GM19023 (cell line): ENCODE measurements around the gene DAB1.

ENCODE experiments used
- ATAC-seq: cut with Tn5 transposase; IDR thresholded peaks from one replicate; pipeline ENCODE4 v1.9.1; 2021; ENCODE audit warnings: mild to moderate bottlenecking, moderate library complexity; ENCODE audit not compliant: unreplicated experiment

The DAB1 gene

DNA sequence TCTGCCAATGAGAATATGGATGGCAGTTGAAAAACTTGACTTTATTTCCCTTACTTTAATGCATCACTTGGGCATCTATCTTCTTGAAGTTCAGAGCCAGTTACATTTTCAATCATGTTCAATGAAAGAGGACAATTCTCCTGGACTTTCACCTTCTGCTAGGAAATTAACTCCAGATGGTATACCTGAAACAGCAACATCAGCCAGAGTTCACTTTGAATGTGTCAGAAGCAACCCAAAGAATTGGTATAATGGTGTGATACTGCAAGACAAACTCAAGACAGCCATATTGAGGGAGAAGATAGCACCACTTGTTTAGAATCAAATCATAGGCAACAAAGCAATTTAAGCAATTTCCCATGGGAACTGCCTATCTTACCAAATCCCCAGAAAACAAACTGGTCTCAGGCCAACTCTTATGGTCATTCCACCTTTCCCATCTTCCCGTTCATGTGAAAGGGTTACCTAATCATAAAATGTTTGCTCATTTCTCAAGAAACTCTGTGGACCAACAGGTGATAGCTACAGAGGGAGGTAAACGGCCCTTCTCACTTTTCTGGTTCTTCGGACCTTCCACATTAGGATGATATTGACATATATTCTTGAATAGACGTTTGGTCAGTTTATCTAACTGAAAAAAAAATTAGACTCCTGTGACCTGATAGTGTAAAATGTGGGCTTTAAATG is 428.3 kb downstream of the DAB1 start:
- ATAC-seq: no peak

DNA sequence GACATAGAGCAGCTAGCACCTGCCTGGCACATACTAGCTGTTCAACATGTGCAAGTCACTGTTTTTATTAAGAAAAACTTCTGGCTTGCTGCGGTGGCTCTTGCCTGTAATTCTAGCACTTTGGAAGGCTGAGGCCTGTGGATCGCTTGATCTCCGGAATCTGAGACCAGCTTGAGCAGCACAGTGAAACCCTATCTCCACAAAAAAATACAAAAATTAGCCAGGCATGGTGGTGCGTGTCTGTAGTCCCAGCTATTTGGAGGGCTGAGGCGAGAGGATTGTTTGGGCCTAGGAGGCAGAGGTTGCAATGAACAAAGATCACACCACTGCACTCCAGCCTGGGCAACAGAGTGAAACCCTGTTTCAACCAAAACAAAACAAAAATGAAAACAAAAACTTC is 430.4 kb downstream of the DAB1 start:
- no peak for ATAC-seq

DNA sequence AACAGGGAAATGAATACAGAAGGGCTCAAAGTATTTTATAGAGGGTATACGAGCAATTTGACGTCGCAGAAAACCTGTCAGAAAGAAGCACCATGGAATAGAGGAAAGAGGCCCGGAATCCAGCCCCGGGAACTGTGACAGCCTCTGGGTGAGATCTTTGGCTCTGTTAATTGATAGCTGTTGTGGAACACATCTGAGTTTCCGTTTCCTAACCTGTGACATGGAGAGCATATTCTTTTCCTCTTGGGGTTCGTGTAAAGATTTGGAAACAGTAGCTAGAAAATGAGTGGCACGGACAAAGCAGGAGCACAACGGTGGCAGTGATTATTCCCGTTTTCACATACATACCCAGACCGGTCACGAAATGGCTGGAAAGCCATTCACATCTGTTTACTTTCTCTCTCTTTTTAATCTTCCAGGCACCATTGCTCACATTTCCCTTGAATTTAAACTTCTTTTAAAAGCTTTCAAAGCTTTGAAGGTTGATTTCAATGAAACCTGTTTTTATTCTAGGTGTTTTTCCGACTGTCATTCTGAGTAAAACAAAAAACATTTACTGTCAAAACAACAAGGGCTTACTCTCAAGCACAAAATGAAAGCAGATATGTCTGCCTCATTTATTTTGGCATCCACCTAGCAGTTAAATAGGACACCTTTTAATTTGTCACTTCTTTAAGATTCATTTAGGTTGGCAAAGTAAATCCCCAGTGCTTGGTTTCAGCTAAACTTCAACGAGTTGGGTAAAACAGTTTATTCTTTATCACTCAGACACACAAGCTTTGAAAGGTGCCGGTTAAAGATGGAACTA is 431.3 kb downstream of the DAB1 start:
- ATAC-seq: no peak

DNA sequence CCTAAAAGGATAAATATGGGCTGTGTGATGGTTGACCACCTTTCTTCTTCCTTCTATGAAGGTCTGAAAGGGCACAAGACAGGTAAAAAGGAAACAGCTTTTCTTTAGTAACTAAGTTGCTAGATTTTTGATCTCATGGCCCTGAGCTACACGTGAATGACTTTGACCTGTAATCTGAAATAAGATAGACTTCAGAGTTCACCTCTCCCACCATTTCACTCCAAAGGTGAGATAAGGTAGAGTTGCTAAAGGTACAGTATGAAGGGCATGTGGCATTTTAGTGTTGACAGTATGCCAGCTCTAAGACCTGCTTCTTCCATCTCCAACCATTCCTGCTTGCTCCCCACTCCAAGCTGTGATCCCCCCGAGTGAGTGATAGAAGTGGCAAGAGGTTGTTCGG is 432.3 kb downstream of the DAB1 start:
- no peak for ATAC-seq

DNA sequence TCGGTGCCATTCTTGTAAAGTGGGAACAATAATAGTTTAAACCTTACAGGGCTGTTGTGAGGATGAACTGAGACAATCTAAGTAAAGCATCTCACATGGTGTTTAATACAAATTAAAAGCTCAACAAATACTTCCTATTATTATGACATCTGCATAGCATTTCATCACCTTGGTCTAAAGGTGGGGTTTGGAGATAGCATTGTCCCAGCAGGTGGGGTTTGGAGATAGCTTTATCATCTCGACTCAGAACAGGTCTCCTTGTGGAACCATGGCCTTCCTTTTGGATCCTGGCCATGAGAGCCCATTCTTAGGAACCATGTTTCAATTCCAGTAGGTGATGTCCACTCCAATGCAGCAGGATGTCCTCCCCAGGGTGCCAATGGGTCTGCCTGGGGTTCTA is 437.5 kb downstream of the DAB1 start:
- ATAC-seq: no peak

DNA sequence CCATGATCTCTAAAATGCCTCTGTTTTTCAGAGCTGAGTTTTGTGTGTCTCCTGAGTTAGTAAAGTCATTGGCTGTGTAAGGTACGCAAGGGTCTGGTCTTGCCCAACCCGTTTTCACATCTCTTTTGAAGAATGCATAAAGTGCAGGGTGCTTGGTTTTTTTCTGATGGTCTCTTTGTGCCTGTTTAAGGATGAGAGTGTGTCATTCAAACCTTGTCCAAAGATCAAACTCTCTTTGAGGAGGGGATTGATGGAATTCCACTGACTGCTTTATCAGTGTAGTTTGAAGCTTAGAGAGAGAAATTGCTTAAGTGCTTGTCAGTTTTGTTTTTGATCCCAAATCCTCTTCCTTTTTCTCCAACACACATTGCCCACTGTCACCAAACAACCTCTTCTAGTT is 438.0 kb downstream of the DAB1 start:
- no peak for ATAC-seq

DNA sequence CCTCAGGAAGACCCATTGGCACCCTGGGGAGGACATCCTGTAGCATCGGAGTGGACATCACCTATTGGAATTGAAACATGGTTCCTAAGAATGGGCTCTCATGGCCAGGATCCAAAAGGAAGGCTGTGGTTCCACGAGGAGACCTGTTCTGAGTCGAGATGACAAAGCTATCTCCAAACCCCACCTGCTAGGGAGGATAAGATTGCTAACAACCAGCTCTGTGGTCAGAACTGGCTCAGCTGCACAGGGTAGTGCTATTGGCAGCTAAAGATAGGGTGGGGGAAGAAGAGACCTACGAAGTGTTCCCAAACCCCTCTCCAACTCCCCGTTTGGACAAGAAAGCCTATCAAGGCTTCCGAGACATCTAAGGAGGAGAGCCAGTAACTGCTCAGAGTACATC is 440.4 kb downstream of the DAB1 start:
- no peak for ATAC-seq

DNA sequence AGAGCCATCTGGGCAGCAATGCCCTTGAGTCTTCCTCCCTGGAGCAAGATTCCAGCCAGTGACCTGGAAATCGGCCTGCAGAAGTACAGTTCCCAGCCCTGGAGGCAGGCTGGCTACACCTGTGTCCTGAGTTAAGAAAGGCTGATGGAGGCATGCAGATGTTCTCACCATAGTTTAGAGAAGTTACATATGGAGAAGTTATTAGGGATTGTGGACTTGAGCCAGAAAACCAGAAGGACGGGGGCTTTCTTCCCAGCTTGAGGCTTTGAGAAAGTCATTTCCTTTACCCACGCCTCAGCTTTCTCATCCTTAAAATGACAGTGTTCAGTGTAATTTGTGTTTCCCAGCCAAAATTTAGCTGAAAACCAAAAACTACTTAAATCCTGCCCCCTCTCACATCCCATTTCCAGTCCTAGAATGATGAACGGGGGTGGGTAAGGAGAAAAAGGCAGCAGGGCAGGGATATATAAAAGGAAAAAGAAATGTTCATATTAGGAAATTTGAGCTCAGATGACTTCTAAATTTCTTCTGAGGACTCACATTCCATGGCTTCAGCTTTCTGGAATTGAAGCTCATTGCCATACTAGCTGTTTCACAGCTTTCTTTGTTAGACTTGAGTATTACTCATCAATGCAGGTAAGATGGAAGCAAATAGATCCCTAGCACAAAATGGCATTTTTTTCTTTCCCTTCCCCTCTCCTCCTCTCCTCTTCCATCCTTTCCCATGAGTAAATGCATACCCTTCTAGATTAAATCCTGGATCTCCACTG is 443.7 kb downstream of the DAB1 start:
- ATAC-seq: no peak

DNA sequence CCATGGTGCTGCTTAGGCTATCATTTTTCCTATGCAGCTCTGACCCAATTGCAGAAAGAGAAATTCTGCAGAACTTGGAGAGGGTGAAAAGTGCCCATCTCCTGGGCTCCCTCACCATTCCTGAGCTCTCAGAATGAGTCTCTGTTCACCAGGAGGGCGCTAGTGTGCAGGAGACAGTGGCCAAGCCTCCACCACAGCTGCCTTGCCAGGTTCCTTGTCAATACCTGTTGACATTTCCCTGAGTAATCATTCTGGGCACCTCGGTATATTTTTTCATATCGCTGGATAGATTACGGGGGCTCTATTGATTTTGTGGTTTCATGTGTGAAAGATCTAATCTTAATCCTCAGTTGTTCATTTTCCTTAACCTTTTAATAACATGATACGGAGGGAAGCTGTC is 445.0 kb downstream of the DAB1 start:
- no peak for ATAC-seq

DNA sequence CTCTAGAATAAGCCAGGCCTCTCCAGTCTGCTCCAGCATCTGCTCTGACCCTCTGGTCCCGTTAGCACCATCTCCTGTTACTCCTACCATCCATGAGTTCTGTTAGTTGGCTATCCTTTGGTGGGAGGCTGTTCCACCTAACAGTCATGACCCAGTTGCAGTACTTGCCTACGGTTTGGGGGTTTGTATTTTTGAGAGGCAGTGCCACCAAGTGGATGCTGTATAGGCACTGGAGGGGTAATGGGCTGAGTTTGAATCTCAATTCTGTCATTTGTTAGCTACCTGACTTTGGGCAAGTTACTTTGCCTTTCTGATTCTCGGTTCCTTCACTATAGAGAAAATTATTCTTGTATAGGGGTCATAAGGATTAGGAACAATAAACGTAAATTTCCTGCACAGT is 445.9 kb downstream of the DAB1 start:
- no peak for ATAC-seq

DNA sequence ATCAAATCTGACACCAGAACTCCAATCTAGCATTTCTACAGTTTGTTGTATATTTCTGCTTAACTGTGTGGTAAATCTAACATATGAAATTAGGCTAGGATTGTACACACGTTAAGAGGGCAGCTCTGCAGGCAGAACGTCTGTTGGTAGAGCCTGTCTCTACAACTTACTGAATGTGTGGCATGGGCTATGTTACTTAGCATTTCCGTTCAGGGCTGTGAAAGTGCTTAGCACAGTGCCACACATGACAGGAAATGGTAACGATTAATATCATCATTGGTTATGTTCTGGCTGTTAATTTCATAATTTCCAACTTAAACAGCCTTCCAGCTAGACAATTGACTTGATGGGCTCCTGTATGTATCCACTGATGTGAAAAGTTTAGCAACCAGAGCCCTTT is 448.4 kb downstream of the DAB1 start:
- no peak for ATAC-seq

DNA sequence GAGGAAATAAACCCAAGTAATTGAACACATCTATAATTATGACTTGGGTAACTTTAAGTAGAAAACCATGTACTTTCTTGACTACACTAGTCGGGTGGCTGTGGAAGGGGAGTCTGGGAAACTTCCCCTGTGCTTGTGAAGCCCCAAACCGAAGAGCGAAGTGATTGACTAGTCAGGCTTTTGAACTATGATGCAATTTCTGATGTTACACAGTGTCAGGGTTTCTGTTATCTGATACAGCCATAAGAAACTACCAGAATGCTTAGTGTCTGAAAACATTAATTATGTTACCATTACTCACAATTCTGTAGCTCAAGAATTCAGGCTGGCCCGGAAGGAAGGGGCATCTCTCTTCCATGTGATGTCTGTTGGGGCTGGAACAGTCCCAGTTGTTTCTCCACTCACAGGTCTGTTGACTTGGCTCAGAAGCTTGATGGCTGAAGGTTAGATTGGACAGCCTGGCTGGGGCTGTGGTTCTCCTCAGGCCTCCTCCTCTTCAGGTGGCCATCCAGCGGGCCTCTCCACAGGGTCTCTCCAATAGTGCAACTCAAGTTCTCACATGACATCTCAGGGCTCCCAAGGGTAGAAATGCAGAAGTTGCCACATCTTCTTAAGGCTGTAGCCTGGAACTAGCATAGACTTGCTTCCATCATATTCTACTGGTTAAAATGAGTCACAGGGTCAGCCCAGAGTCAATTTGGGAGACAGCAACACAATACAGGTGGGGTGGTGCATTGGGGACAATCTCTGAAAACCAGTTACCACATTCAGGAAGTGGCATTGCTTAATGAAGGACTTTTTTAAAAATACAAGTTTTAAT is 449.7 kb downstream of the DAB1 start:
- no peak for ATAC-seq

DNA sequence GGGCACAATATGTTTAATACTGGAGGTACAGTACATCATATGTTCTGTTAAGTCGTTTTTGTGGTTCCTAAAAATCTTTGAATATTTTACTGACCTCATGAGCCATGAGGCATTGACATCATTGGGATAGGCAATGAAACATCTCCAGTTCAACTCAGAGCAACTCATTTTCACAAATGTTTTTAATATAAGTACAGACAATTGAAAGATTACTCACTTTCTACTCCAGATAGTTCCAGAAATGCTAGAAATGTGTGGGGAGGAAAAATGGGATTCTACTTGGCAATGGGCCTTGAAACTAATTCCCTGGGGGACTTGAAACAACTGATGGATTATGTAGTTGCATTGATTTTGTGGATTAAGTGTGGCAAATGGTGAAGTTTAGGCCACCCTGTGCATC is 450.9 kb downstream of the DAB1 start:
- no peak for ATAC-seq

DNA sequence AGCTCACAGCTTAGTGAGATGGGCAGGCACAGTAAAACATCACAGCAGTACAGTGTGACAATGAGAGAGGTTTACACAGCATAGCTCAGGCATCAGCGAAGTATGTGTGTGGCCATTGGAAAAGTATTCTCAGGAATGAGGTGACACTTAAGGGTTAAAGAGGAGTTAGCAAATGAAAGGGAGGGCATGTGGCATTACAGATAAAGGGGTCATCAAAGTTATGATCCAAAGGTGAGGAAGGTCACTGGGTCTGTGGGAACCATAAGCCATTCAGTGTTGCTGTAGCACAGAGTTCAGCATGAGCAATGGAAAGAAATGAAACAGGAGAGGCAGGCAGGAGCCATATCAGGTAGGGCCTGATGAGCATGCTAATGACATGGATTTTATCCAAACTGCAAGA is 453.6 kb downstream of the DAB1 start:
- ATAC-seq: no peak

DNA sequence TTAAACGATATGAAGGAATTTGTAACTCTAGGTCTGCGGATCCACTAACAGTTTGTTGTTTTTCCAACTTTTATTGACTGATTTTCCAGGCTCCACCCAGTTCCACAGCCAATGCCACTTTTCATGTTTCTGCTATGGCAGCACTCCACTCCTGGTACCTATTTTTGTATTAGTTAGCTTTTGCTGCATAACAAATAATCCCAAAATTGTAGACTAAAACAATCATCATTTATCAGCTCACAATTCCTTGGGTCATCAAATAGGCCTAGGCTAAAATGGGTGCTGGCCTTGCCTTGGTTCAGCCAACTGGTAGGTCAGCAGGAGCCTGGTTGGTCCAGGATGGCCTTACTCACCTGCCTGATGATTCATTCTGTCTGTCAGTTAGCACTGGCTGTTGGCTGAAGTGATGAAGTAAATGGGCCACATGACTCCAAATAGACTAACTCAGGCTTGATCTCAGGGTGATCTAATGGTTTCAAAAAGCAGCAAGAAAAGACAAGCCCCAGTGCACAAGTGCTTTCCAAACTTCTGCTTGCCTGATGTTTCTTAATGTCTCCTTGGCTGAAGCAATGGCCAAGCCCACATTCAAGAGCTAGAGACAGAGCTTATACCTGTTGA is 454.9 kb downstream of the DAB1 start:
- ATAC-seq: no peak

DNA sequence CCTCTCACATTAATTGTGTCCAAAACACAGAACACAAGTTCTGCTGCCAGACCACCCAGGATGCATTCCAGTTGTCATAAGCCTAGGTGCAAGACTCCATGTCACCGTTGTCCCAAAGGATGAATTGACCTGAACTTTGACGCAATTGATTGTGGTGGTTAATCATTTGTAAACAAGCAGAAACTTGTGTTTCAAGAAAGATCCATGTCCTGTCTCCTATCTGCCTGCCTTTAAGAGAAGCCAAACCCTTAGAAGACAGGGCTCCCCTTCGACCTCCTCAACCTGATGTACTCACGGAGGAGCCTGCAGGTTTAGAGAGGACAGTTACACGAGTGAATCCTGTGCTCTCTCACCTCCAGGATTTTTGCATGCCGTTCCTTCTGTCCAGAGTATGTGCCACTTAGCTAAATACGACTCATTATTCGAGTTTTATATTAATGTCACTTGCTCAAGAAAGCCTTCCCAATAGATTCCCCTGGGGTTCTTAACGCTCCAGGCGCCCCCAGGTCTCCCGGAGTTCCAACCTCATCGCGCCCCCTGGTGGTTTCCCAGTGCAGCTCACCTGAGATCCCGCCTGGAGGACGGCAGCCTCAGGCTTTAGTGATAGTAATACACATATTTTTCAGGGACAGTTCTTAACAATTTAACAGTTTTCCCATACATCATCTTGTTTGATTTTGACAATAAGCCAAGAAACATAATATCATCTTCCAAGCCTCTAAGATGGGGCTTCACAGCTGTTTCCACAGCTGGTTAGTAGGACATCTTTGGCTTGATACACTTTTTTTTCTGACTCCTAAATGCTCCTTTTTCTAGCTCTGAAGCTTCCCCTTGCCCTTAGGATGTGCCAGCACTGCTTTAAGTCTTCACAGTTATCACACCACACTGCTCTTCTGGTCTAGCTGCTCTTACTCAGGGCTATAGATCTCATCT is 455.7 kb downstream of the DAB1 start:
- no peak for ATAC-seq

DNA sequence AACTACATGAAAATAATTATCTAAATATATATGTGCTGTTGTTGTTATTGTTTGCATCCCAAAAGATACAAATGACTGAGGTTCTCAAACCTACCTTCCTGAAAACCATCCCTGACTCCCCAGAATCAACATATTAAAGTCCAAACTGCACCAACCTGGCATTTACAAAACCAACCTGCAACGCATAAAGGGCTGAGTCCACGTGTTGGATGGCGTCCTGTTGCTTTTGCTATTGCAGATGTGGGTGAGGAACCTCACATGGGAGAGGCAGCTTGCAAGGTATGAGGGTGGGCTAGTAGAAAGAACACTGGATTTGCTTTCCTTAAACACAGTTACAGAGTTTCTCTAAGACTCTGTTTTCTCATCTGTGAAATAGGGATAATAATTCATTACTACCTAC is 456.5 kb downstream of the DAB1 start:
- no peak for ATAC-seq

DNA sequence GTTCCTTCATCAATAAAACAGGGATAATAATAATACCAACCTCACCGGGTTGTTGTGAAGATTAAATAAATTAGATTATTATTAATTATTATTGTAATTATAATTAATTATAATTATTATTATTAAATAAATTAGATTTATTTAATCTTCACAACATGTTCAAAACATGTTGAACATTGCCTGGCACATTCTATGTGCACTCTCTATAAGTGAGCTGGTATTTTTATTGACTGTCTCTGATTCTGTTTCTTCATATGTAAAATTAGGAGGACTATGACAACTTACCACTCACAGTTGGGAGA is 457.2 kb downstream of the DAB1 start:
- ATAC-seq: no peak

DNA sequence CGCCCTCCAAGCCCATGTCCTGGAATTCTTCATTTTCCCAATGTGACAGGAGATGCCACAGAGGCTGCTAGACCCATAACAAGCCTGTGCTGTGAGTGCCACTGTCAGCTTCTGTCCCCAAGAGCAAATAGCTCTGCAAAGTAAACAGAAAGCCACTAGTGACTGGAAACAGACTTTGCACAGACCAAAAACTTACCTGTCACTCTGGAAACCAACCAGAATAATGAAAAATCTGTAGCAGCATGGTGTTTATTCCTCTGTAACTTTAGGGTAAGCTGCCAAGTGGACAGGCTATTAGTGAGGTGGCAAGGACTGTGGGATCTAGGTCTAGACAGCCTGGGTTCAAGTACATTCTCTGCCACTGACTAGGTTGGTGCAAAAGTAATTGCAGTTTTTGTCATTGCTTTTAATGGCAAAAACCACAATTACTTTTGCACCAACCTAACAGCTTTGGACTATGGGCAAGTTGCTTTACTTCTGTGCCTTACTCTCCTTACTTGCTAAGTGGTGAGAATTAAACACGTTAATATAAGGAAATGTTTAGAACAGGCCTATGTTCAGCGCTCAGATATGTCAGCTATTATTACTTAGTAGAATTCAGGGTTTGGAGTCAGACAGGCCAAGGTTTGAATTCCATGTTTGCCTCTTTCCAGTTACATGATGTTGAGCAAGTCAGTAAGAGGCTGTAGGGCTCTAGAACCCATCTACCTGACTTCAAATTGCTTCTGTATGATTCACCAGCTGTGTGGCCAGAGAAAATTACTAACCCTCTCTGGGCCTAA is 457.8 kb downstream of the DAB1 start, which contains the start of gene C8B:
Gene C8B, minus strand, starts transcription at position 100 of the 782 bp plus-strand sequence. Its CDS starts 67 bp downstream, at position 33.
- ATAC-seq: no peak
